Measurements from ENCODE around the gene MOCS2.
A peak's percentile ranks its signal among the peaks of the same experiment; 100 is the strongest.
"Not testable (repeated sequence)": the region's sequence is repeated elsewhere in the genome, so short reads cannot be mapped to it uniquely, and the experiment has no call there.

The MOCS2 gene

DNA sequence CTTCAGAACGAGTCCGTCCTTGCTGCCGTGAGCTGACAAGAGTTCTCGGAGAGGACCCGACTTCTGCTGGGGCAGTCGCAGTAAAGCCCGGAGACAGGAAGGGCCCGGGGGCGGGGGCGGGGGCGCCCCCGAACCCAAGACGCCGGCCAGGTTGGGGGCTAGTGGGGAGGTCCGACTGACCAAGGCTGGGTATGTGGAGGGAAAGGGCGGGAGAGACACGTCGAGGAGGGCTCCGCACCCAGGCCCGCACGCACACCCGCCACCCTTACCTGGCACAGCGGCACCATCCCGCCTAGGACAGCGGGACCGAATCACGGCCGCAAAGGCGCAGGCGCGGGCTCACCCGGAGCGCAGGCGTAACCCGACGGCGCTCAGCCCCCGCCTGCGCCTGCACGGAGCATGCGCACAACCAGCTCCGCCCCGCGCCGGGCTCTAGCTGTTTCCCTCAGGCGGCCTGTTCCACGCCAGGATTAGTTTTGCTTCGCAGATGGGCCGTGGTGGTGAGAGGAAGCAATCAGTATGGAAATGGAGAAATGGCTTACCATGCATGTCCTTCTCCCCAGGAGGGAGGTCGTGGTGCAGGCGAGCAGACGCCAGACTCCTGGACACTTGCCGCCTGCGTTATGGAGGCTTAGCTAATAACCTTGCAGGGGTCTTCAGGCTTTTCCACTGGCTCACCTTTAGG is at the start of gene MOCS2:
TSS of gene MOCS2 (minus strand) at position 315 of the 685 bp plus-strand sequence. CDS start 2,583 bp downstream, outside the sequence.
- peak; percentile 74 for DNase-seq (ENCODE audit: low read depth, low spot score)

DNA sequence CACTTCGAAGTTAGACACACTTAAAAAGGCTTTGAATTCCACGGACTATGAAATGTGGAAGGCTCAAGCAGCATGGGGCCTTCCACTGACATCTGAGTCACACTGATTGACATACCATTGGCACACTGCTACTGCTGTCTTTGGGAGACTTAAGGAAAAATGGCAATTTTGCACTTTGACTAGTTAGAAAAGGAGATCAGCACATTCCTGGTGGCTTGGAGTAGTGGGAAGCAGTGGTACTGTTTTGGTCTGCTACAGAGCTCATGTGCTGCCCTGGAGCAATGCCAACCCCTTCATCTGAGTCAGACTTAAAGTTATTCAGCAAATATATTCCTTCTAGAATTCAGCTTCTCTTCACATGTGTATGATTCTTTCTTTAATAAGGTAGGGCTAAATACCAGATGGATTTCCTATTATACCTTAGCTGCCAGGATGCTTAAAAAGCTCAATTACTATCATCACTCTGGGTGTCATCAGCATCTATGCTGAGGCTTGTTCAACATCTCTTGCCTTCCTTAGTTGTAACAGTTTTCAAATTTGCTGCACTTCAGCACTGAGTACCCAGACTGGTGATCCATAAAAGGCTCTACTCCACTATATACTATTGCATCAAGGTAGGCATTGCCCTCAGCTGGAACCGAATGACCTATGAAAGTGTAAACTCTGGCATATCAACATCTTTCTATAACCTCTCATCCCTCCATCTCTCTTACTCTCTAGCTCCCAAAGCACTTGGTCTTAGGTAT is 42.3 kb upstream of the MOCS2 start:
- no peak for DNase-seq (ENCODE audit: low read depth, low spot score)

- DNase-seq (ENCODE audit: low read depth, low spot score), result no peak
Observed at GRCh38 chr5:53133020-53133419, 23.5 kb upstream of the MOCS2 start.

- DNase-seq (ENCODE audit: low read depth, low spot score), result no peak
Observed at GRCh38 chr5:53130266-53130665, 20.7 kb upstream of the MOCS2 start.

- DNase-seq (ENCODE audit: low read depth, low spot score), result no peak
Observed at GRCh38 chr5:53128481-53128880, 18.9 kb upstream of the MOCS2 start.

DNA sequence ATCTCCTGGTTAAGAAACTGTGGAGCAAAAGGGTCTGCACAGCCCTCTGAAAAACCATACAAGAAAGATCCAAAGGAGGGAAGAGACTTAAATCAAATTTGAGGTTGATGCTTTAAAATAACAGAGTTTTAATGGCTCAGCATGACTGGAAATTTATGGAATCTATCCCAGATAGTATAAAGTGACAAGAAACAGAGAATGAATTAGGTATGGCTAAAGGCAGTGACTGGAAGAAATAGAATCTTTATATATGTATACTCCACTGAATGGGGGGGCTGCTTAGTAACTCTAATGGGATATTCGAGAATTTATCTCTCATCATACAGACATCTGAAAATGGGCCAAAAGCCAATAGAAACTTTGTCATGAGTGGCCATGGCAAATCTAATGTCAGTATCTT is 17.6 kb upstream of the MOCS2 start:
- DNase-seq (ENCODE audit: low read depth, low spot score), result no peak

DNA sequence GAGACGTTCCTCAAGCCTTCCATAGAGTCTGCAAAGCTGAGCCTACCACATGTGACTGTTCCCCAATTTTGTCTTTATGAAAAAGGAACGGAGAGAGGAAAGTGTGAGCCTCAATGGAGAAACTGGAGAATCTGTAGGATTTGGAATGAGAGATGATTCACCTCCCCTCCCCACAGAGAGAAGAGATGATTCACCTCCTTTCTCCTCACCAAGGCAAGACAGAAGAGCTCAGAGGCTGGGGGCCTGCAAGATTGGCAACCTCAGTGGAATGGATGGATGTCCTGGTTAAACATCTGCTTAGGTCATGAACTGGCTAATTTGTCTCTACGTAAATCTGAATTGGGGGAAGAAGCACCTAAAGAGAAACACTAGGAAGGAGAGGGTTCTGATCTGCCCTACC is 17.0 kb upstream of the MOCS2 start:
- no peak for DNase-seq (ENCODE audit: low read depth, low spot score)

DNA sequence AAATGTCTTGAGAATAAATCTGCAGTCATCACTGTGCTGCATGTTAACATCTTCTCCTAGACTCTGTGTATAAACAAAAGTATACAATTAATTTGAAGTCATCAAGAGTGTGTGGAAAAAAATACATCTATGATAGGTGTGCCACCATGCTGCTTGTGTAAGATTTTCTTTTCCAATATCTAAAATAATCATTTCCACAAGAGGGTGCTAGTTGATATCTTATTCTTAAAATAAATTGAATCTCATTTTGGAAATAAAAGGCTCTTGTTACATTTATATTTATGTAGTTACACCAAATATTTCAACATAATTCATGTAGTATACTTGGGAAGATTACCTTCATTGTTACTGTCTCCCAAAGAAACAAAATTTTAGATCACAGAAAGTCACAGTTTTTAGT is 14.1 kb upstream of the MOCS2 start:
- no peak for DNase-seq (ENCODE audit: low read depth, low spot score)

GRCh38 chr5:53120165-53120564 is 10.6 kb upstream of the MOCS2 start:
- no peak for DNase-seq (ENCODE audit: low read depth, low spot score)

DNA sequence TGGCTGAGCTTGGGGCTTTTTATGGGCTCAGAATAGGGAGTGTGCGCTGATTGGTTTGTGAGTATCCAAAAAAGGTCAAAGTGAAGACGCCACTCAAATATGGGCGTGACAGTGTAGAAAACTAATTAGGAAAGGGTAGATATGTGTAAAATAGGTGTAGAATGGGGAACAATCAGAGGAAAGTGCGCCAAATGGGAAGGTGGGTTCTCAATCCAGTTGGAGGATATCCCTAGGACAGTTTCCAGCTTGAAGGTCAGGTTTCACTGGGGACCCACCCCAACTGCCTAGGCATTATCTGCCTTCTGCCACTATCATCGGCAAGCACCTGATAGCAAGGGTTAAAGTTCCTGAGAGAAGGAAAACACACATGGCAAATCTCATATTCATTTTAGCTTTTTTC is 9.3 kb upstream of the MOCS2 start:
- DNase-seq (ENCODE audit: low read depth, low spot score), result no peak

- no peak for DNase-seq (ENCODE audit: low read depth, low spot score)
Observed at GRCh38 chr5:53116597-53116996, 7.0 kb upstream of the MOCS2 start.

GRCh38 chr5:53114988-53115387 is 5.4 kb upstream of the MOCS2 start:
- no peak for DNase-seq (ENCODE audit: low read depth, low spot score)

- DNase-seq (ENCODE audit: low read depth, low spot score), result no peak
Observed at GRCh38 chr5:53113947-53114346, 4.4 kb upstream of the MOCS2 start.

DNA sequence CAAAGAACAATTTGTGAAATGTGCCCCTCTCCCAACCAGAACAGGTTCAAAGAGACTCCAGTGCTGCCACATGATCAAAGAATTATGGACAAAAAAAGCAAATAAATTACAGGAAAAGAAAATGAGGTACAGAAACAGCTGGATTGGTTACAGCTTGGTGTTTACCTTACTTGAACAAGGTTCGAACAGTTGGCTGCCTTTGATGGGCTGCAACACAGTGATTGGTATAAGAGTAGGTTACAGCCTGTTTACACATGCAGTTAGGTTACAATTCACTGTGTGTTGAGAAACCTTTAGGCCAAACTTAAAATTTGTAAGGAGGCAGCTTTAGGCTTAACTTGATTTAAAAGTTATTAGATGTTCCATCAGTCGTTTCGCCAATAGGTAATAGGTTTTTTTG is 3.4 kb upstream of the MOCS2 start:
- DNase-seq (ENCODE audit: low read depth, low spot score), result no peak

DNA sequence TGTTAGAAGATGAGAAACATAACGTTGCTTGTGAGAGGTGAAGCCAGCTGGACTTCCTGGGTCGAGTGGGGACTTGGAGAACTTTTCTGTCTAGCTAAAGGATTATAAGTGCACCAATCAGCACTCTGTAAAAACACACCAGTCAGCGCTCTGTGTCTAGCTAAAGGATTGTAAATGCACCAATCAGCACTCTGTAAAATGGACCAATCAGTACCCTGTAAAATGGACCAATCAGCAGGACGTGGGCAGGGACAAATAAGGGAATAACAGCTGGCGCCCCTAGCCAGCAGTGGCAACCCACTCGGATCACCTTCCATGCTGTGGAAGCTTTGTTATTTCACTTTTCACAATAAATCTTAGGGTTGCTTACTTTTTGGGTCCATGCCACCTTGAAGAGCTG is 2.8 kb upstream of the MOCS2 start:
- not testable (repeated sequence) for DNase-seq (ENCODE audit: low read depth, low spot score)

GRCh38 chr5:53111139-53111538 is 1.6 kb upstream of the MOCS2 start:
- DNase-seq (ENCODE audit: low read depth, low spot score), result no peak

- no peak for DNase-seq (ENCODE audit: low read depth, low spot score)
Observed at GRCh38 chr5:53110156-53110555, 599 bp upstream of the MOCS2 start.

- no peak for DNase-seq (ENCODE audit: low read depth, low spot score)
Observed at GRCh38 chr5:53109056-53109442, 508 bp downstream of the MOCS2 start.

DNA sequence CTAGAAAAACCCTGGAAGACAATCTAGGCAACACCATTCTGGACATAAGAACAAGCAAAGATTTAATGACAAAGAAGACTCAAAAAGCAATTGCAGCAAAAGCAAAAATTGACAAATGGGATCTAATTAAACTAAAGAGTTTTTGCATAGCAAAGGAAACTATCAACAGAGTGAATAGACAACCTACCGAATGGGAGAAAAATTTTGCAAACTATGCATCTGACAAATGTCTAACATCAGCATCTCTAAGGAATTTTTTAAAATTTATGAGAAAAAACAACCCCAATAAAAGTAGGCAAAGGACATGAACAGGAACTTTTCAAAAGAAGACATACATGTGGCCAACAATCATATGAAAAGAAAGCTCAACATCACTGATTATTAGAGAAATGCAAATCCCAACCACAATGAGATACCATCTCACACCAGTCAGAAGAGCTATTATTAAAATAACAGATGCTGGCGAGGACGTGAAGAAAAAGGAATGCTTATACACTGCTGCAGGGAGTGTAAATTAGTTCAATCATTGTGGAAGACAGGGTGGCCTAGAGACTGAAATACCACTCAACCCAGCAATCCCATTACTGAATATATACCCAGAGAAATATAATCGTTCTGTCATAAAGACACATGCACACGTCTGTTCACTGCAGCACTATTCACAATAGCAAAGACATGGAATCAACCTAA is 3.8 kb downstream of the MOCS2 start:
- no peak for DNase-seq (ENCODE audit: low read depth, low spot score)

- no peak for DNase-seq (ENCODE audit: low read depth, low spot score)
Observed at GRCh38 chr5:53100606-53101005, 9.0 kb downstream of the MOCS2 start.

DNA sequence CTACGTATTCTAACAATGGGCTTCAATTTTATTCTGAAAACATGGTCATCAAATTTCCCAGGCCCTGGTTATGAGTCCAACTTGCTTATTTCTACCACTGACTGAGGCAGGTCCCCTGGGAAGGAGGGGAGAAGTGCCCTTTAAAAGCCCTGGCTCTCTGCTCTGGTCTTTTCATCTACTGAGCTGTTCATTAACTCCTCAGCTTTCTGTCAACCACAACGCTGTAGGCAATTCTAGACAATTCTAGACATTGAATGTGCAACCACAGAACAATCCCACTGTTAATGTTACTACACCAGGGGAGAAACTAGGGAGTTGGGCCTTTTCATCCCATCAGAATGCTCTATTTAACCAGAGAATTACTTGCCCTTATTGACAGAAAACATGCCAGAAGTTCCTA is 10.0 kb downstream of the MOCS2 start:
- no peak for DNase-seq (ENCODE audit: low read depth, low spot score)

- peak; percentile 61 for DNase-seq (ENCODE audit: low read depth, low spot score)
Observed at GRCh38 chr5:53095931-53096525, 13.5 kb downstream of the MOCS2 start.
